Subcutaneous abdominal adipose tissue (tissue), 5 donors: Measurements from ENCODE around the gene SP110.

Experiments
- H3K27ac ChIP-seq: one replicate; pipeline ENCODE4 v1.7.0; 2013; ENCODE audit warnings: low read depth, mild to moderate bottlenecking, inconsistent platforms, low read length, moderate library complexity
- H3K27me3 ChIP-seq, 5 donors: one replicate each; pipeline ENCODE4 v1.7.0; 2013; ENCODE audit warnings: low read length in 5 of 5, inconsistent platforms in 1 of 5; ENCODE audit not compliant: control insufficient read depth in 5 of 5, insufficient read depth in 4 of 5
- H3K36me3 ChIP-seq, 5 donors: one replicate each; pipeline ENCODE4 v1.7.0; 2013; ENCODE audit warnings: low read length in 5 of 5; ENCODE audit not compliant: control insufficient read depth in 5 of 5, insufficient read depth in 5 of 5
- H3K4me1 ChIP-seq, 5 donors: one replicate each; pipeline ENCODE4 v1.7.0; 2013; ENCODE audit warnings: low read length in 5 of 5, mild to moderate bottlenecking in 3 of 5, moderate library complexity in 1 of 5; ENCODE audit not compliant: control insufficient read depth in 5 of 5, insufficient read depth in 5 of 5
- H3K4me3 ChIP-seq, 5 donors: one replicate each; pipeline ENCODE4 v1.7.0; 2013; ENCODE audit warnings: low read length in 5 of 5, low read depth in 1 of 5
- H3K9ac ChIP-seq, 5 donors: one replicate each; pipeline ENCODE4 v1.7.0; 2013; ENCODE audit warnings: low read length in 5 of 5, mild to moderate bottlenecking in 4 of 5, moderate library complexity in 3 of 5
- H3K9me3 ChIP-seq, 5 donors: one replicate each; pipeline ENCODE4 v1.7.0; 2013; ENCODE audit warnings: low read length in 5 of 5; ENCODE audit not compliant: control insufficient read depth in 5 of 5
- donor health status: healthy.
- donor health status: healthy.
- donor health status: healthy.
- donor health status: healthy.
- donor health status: healthy.

SP110 gene

DNA sequence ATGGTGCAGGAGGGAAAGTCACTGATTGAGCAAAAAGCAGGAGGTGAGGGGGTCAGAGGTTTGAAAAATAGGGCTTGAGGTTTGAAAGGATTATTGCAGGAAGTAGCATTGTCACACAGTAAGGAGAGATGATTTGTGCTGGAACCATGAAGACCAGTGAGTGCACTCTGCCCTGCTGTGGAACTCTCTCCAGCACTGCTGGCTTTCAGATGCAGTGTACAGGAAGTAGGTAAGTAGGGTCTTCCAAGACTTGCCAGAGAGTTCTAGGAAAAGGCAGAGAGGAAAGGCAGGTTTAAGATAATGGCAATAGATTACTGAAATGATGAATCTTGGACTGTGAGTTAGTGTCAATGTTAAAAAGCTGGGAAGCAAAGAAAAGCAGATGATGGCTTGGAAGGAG lies 11.2 kb downstream of the SP110 start:
- Histone ChIP-seq H3K9ac (no peak overlapping the region), H3K27me3 (no peaks in the 10 kb centered on the region), H3K4me3 (no peak overlapping the region), H3K4me1 (no peaks in the 10 kb centered on the region), H3K9me3 (no peaks in the 10 kb centered on the region), H3K36me3 (peaks cover 58 to 91% (median 83%) of the 10 kb centered on the region in 5 donors), H3K27ac (no peak overlapping the region)

GRCh38 chr2:230205721-230206120 lies 14.1 kb downstream of the SP110 start:
- H3K36me3 ChIP-seq: peaks cover 55 to 83% (median 74%) of the 10 kb centered on the region in 5 donors
- H3K9ac ChIP-seq: no peak overlapping the region

DNA sequence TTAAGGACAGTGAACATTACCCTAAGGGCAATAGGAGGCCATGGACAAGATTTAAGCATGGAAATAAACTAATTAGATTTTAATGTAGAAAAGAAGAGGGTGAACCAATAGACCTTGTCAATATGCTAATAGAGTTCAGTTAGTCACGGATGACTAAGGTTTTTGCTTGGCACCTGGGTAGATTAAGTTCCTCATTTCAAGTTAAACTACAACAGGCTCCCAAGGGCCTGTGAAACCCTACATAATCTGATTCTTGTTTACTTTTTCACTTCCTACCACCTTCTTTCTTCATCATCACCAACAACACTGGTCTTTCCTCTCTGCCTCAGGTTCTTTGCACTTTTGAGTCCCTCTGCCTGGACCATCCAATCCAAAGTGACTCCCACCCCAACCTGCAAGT lies 14.8 kb downstream of the SP110 start:
- H3K27me3 ChIP-seq: no peaks in the 10 kb centered on the region
- H3K9ac ChIP-seq: no peak overlapping the region
- H3K36me3 ChIP-seq: peaks cover 56 to 83% (median 74%) of the 10 kb centered on the region in 5 donors
- H3K27ac ChIP-seq: no peak overlapping the region
- no peak overlapping the region for H3K4me3 ChIP-seq
- no peaks in the 10 kb centered on the region for H3K4me1 ChIP-seq
- no peaks in the 10 kb centered on the region for H3K9me3 ChIP-seq

More at GRCh38 chr2:230205721-230206120, 14.1 kb downstream of the SP110 start:
- H3K27me3 ChIP-seq: no peaks in the 10 kb centered on the region
- H3K4me1 ChIP-seq: no peaks in the 10 kb centered on the region
- no peak overlapping the region for H3K4me3 ChIP-seq
- no peak overlapping the region for H3K27ac ChIP-seq
- no peaks in the 10 kb centered on the region for H3K9me3 ChIP-seq

DNA sequence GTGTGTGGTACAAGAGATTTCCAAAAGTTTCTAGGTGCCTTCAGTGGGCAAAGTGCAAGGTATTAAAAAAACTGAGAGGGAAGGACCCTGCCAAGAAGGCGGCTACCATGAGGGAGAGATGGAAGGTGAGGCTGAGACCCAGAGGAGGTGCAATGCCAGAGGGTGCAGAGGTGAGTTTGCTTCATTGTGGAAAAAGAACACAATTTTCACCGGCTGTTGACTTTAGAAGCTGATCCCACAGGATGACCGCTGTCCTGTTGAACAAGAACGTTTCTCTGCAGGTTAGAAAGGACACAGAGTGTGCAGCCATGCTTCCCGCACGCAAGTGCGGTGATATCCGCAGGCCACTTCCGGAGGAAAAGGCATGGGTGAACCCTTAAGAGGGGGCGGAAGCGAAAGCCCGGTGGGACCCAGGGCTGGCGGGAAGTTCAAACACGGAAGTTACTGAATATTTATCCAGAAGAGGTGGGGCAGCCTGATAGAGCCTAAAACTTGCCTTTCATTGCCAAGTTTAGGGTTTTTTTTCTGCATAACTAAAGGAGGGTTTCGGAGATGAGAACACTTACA lies 16.6 kb downstream of the SP110 start:
- Histone ChIP-seq H3K27me3 (no peaks in the 10 kb centered on the region), H3K27ac (no peak overlapping the region), H3K9ac (no peak overlapping the region), H3K4me1 (no peaks in the 10 kb centered on the region), H3K4me3 (no peak overlapping the region), H3K36me3 (peaks cover 50 to 80% (median 68%) of the 10 kb centered on the region in 5 donors), H3K9me3 (peaks cover 0 to under 1% (median 0%) of the 10 kb centered on the region in 5 donors)

DNA sequence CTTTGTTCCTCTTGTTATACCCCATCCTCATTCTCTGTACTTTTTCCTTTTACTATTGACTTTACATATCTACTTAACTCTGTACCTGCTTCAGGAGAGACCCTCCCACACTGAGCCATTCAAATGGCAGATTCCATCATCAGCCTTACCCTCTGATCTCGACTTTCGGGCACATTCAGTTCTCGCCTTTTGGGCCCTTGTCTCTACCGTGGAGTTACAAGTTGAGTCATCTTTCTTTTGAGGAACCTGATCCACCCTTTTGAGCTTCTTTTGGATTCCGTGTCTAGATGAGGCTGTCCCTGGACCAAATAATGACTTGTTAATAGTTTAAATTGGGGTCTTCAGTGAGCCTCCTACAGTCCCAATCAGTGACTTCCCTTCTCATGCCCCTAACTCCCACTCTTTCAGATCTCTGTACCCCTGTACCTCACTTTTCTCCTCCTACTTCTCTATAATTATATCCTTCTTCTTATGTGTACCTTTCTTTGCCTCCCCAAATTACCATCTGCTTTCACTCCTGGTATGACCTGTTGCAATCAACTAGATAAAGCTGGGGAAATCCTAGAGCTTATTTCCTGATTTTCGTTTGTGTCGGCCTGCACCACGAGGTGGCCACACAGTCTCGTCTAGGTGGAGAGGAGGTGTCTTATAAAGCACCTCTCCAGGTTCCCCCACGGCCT lies 17.2 kb downstream of the SP110 start:
- H3K36me3 ChIP-seq: peaks cover 44 to 80% (median 68%) of the 10 kb centered on the region in 5 donors
- H3K4me1 ChIP-seq: no peaks in the 10 kb centered on the region

GRCh38 chr2:230184727-230185578 lies 34.8 kb downstream of the SP110 start:
- H3K27ac ChIP-seq: no peak overlapping the region
- no peaks in the 10 kb centered on the region for H3K27me3 ChIP-seq
- no peak overlapping the region for H3K4me3 ChIP-seq
- peaks cover 6 to 37% (median 27%) of the 10 kb centered on the region in 5 donors for H3K36me3 ChIP-seq
- H3K9me3 ChIP-seq: peaks cover 0 to 2% (median 0%) of the 10 kb centered on the region in 5 donors
- no peak overlapping the region for H3K9ac ChIP-seq
- H3K4me1 ChIP-seq: no peaks in the 10 kb centered on the region

More for the DNA sequence above, 17.2 kb downstream of the SP110 start:
- no peak overlapping the region for H3K4me3 ChIP-seq
- no peak overlapping the region for H3K9ac ChIP-seq
- no peak overlapping the region for H3K27ac ChIP-seq
- peaks cover 0 to 4% (median 0%) of the 10 kb centered on the region in 5 donors for H3K9me3 ChIP-seq
- H3K27me3 ChIP-seq: no peaks in the 10 kb centered on the region

GRCh38 chr2:230181195-230181594 lies 38.6 kb downstream of the SP110 start:
- Histone ChIP-seq H3K4me1 (no peaks in the 10 kb centered on the region), H3K9ac (no peak overlapping the region), H3K27ac (no peak overlapping the region), H3K27me3 (no peaks in the 10 kb centered on the region), H3K9me3 (peaks cover 0 to 2% (median 0%) of the 10 kb centered on the region in 5 donors), H3K4me3 (no peak overlapping the region), H3K36me3 (peaks cover 17 to 71% (median 58%) of the 10 kb centered on the region in 5 donors)

- Histone ChIP-seq H3K27ac (no peak overlapping the region), H3K9me3 (peaks cover 0 to 2% (median 0%) of the 10 kb centered on the region in 5 donors), H3K27me3 (no peaks in the 10 kb centered on the region), H3K36me3 (peaks cover 20 to 83% (median 66%) of the 10 kb centered on the region in 5 donors), H3K4me3 (no peak overlapping the region), H3K9ac (no peak overlapping the region), H3K4me1 (no peaks in the 10 kb centered on the region)
These were observed 39.9 kb downstream of the SP110 start for GRCh38 chr2:230179907-230180306.

DNA sequence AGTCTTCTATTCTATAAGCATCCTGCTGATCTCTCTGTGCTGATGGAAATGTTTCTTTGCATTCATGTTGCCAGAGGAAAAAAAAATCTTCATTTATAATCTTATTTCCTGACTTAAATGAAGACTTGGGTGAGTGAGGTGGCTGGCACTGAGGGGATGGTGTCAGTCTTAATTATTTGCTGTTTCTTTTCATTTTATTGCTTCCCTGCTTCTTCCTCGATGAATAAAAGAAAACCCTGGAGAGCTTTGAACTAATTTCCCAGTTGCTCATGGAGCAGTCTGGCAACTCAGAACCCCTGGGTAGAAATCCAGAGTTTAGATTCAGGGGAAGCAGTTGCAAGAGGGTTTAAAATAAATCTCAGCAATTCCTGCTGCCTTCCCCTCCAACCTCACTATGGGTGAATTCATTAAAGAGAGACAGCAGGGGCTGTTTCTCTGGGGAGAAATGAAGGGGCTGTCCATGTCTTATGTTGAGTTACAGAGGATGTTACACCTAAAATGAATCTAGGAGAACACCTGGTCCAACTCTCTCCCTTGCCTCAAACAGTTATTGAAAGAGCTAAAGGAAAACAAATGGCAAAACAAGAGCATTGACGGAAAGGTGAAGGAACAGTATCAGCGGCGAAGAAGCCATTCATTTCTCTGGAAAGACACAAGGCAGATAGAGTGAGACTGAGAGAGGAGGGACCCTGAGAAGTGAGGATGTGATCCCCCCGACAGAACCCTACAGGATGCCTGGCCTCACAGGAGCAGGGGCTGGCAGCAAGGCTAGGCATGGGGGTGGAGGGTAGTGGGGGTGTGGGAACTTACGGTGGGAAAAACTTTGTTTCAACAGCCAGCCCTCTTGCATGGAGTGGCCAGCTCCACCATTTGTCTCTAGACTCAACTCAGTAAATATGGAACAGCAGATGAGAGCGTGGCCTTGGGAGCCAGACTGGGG lies 41.0 kb downstream of the SP110 start:
- no peaks in the 10 kb centered on the region for H3K4me1 ChIP-seq
- no peak overlapping the region for H3K4me3 ChIP-seq
- H3K36me3 ChIP-seq: peaks cover 18 to 91% (median 69%) of the 10 kb centered on the region in 5 donors
- no peak overlapping the region for H3K9ac ChIP-seq
- peaks cover 0 to 2% (median 0%) of the 10 kb centered on the region in 5 donors for H3K9me3 ChIP-seq
- H3K27ac ChIP-seq: no peak overlapping the region
- H3K27me3 ChIP-seq: no peaks in the 10 kb centered on the region
